Activated T-cell treated with anti-CD3 and anti-CD28 coated beads, Interleukin-2, amount 50 U/mL, for 72 hours (primary cell): ENCODE results near the gene IL34. TPM values are rescaled to one million over a fixed set of nuclear protein-coding genes. Genes with fewer than 3 reads are reported as not detected.

Experiments
- ATAC-seq, 2 donors: fragments of 150-1000 bp; cut with Tn5 transposase; replicated peaks in 1 of 2; 2 replicates each; pipeline ENCODE4 v1.10.0; 2021; ENCODE audit warnings: moderate library complexity in 2 of 2, mild to moderate bottlenecking in 1 of 2
- DNase-seq, 2 donors: peaks; one replicate each; pipeline ENCODE4 v3.0.0; 2021 to 2022; ENCODE audit warnings: mixed read lengths in 1 of 2
- H3K27ac Mint-ChIP-seq: one replicate; pipeline ENCODE4 v1.8.0; 2022; ENCODE audit warnings: mild to moderate bottlenecking, moderate library complexity, mixed read lengths
- H3K27me3 Mint-ChIP-seq: one replicate; pipeline ENCODE4 v1.8.0; 2022; ENCODE audit warnings: low read depth, mixed read lengths
- H3K36me3 Mint-ChIP-seq, 2 donors: one replicate each; pipeline ENCODE4 v1.8.0; 2022; ENCODE audit warnings: mixed read lengths in 2 of 2, mild to moderate bottlenecking in 1 of 2; ENCODE audit not compliant: insufficient read depth in 2 of 2
- H3K4me1 Mint-ChIP-seq: one replicate; pipeline ENCODE4 v1.8.0; 2022; ENCODE audit warnings: low read depth, mixed read lengths
- H3K4me3 Mint-ChIP-seq, 2 donors: one replicate each; pipeline ENCODE4 v1.8.0; 2022; ENCODE audit warnings: mild to moderate bottlenecking in 2 of 2, mixed read lengths in 2 of 2, moderate library complexity in 2 of 2
- H3K9me3 Mint-ChIP-seq, 2 donors: one replicate each; pipeline ENCODE4 v1.8.0; 2022; ENCODE audit warnings: mixed read lengths in 2 of 2
- total RNA-seq, 2 donors: library from RNA; stranded (reverse); gene quantifications; one replicate each; pipeline ENCODE4 v1.2.3, GENCODE V29; 2022

Gene IL34
- total RNA-seq, 2 donors from 2014 or later, result 0.35 to 0.36 TPM

DNA sequence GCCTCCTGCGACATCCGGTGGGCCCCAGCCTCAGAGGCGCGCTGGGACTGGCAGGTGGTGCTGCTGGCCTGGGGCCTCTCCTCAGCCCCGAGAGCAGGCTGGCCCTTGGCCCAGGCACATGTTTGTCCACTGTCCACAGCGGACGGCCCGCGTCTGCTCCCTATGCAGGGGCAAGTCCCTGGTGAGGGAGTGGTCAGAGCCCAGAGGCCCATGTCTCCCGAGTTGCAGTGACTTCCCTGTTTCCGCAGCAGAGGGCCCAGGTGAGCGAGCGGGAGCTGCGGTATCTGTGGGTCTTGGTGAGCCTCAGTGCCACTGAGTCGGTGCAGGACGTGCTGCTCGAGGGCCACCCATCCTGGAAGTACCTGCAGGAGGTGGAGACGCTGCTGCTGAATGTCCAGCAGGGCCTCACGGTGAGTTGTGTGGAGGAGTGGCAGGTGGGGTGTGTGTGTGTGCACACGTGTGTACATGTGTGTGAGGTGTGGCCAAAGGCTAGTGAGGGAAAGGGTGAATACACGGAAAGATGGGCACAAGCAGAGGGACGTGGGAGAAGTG is 10.4 kb downstream of the IL34 start:
- Mint-ChIP-seq H3K4me1 (peaks cover 7% of the 10 kb centered on the region), H3K9me3 (no peaks in the 10 kb centered on the region), H3K36me3 (no peaks in the 10 kb centered on the region), H3K27ac (no peak overlapping the region), H3K27me3 (no peaks in the 10 kb centered on the region), H3K4me3 (no peak overlapping the region)
- ATAC-seq (no peak), DNase-seq (no peak)

GRCh38 chr16:70657956-70658355 is 11.6 kb downstream of the IL34 start:
- DNase-seq (no peak), ATAC-seq (no peak)
- peaks cover 7% of the 10 kb centered on the region for H3K4me1 Mint-ChIP-seq
- no peaks in the 10 kb centered on the region for H3K9me3 Mint-ChIP-seq
- H3K27ac Mint-ChIP-seq, result no peak overlapping the region
- no peaks in the 10 kb centered on the region for H3K27me3 Mint-ChIP-seq
- H3K36me3 Mint-ChIP-seq, result no peaks in the 10 kb centered on the region
- H3K4me3 Mint-ChIP-seq, result no peak overlapping the region

DNA sequence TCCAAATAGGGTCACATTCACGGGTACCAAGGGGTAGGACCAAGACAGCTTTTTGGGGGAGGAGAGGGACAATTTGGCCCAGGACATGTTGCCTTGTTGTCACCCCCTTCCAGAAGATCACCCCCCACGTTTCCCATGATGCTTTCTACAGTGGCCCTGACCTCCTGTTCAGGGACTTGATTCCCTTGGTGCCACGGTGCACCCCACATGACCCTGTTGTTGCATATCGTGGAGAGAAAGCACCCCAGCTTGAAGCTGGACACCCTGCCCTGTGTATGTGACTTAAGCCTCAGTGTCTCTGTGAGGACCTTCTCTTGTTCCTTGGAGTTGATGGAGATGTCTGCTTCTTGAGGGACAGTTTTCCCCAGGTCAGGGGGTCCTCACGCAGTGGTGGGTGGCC is 12.6 kb downstream of the IL34 start:
- Mint-ChIP-seq H3K4me3 (no peak overlapping the region), H3K27ac (no peak overlapping the region), H3K27me3 (no peaks in the 10 kb centered on the region), H3K4me1 (peaks cover 1% of the 10 kb centered on the region), H3K36me3 (no peaks in the 10 kb centered on the region), H3K9me3 (no peaks in the 10 kb centered on the region)
- ATAC-seq (no peak), DNase-seq (no peak)

GRCh38 chr16:70659546-70659945 is 13.2 kb downstream of the IL34 start:
- no peaks in the 10 kb centered on the region for H3K27me3 Mint-ChIP-seq
- H3K4me1 Mint-ChIP-seq, result no peaks in the 10 kb centered on the region
- ATAC-seq, result no peak
- H3K9me3 Mint-ChIP-seq, result no peaks in the 10 kb centered on the region
- no peaks in the 10 kb centered on the region for H3K36me3 Mint-ChIP-seq
- no peak overlapping the region for H3K27ac Mint-ChIP-seq
- no peak overlapping the region for H3K4me3 Mint-ChIP-seq
- DNase-seq, result no peak

DNA sequence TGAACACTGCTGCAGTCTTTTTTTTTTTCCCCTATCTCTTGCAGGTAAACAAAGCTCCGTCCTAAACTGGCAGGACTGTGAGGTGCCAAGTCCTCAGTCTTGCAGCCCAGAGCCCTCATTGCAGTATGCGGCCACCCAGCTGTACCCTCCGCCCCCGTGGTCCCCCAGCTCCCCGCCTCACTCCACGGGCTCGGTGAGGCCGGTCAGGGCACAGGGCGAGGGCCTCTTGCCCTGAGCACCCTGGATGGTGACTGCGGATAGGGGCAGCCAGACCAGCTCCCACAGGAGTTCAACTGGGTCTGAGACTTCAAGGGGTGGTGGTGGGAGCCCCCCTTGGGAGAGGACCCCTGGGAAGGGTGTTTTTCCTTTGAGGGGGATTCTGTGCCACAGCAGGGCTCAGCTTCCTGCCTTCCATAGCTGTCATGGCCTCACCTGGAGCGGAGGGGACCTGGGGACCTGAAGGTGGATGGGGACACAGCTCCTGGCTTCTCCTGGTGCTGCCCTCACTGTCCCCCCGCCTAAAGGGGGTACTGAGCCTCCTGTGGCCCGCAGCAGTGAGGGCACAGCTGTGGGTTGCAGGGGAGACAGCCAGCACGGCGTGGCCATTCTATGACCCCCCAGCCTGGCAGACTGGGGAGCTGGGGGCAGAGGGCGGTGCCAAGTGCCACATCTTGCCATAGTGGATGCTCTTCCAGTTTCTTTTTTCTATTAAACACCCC is 13.8 kb downstream of the IL34 start:
- Mint-ChIP-seq H3K4me1 (no peaks in the 10 kb centered on the region), H3K36me3 (no peaks in the 10 kb centered on the region), H3K27ac (no peak overlapping the region)

DNA sequence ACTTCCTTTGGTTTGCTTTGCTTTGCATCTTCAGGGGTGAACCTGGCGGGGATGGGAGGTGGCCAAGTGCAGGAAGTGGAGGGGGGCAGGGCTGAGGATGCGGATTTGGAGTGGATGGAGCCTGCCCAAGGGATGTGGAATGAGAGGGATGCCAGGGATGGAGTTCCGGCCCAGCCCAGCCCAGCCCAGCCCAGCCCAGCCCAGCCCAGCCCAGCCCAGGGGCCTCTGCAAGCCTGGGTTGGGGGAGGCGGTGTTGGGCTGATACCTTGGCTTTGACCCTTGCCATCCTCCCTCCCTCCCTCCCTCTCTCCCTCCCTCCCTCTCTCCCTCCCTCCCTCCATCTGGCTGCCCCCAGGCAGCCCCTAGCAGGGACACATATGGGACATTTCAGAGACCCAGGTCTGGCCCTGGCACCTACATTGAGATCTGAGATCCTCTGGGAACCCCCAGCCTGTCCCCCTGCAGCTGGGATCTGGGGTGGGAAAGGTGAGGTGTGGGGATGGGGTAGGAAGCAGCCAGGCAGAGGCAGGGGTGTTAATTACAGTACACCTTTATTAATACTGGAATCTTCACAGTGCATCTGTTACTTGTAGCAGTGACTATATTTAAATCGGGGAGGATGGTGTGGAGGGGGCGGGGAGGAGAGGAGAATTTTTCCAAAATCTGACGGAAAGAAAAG is 14.5 kb downstream of the IL34 start:
- Mint-ChIP-seq H3K4me1 (no peaks in the 10 kb centered on the region), H3K9me3 (no peaks in the 10 kb centered on the region), H3K27ac (no peak overlapping the region), H3K4me3 (no peak overlapping the region), H3K36me3 (no peaks in the 10 kb centered on the region), H3K27me3 (no peaks in the 10 kb centered on the region)
- DNase-seq (no peak), ATAC-seq (no peak)

More for the DNA sequence above, 13.8 kb downstream of the IL34 start:
- Mint-ChIP-seq H3K4me3 (no peak overlapping the region), H3K27me3 (no peaks in the 10 kb centered on the region), H3K9me3 (no peaks in the 10 kb centered on the region)
- no peak for ATAC-seq
- DNase-seq, result no peak

DNA sequence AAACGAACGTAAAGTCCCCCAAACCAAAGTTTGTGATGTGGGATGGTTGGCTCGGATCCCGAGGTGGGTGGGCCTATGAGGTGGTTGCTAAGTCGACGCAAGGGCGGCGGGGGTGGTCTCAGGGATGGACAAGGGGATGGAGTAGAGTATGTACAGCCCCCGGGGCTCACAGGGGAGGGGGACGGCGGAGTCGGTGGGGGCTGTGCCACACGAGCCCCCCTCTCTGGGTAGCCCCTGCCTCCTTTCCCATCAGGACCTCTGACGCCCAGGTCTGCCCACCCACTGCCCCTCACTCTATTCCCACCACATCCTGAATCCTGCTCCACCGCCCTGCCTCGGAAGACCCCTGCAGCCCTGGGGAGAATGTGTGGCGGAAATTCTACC is 15.2 kb downstream of the IL34 start:
- no peak overlapping the region for H3K4me3 Mint-ChIP-seq
- DNase-seq, result no peak
- no peaks in the 10 kb centered on the region for H3K9me3 Mint-ChIP-seq
- ATAC-seq, result no peak
- no peaks in the 10 kb centered on the region for H3K4me1 Mint-ChIP-seq
- H3K27me3 Mint-ChIP-seq, result no peaks in the 10 kb centered on the region
- H3K36me3 Mint-ChIP-seq, result no peaks in the 10 kb centered on the region
- no peak overlapping the region for H3K27ac Mint-ChIP-seq

DNA sequence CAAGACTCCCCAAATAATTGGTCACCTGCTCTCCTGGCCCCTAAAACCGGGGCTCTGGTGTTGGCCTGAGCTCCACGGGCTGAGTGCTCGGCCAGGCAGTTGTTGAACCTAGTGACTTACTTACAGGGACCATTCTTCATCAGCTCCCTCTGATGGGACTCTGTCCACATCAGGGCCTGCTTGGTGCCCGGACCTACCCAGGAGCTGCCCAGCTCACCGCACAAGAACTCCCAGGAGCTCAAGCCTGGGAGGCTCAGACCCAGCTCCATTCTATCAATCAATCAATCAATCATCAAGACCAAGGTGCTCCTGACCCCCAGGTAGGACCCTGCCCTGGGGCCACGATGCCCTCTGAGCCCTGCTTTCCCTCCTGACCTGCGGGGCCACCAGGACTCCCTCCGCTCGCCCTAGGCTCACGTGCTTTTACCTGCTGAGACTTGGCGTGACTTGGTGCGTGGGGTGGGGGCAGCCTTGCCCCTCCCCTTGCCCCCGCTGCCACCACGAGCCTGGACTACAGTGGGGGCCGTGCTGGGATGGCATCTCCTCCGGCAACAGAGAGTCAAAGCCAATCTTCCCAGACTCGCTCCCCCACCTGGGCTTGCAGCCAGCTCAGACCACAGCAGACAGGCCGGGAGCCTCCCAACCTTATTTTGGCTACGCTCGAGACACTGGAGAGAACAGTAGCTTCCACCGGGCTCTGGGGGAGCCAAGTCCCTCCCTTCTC is 15.7 kb downstream of the IL34 start:
- ATAC-seq (no peak), DNase-seq (no peak)
- Mint-ChIP-seq H3K9me3 (no peaks in the 10 kb centered on the region), H3K27ac (no peak overlapping the region), H3K36me3 (no peaks in the 10 kb centered on the region), H3K4me1 (no peaks in the 10 kb centered on the region), H3K4me3 (no peak overlapping the region), H3K27me3 (no peaks in the 10 kb centered on the region)

DNA sequence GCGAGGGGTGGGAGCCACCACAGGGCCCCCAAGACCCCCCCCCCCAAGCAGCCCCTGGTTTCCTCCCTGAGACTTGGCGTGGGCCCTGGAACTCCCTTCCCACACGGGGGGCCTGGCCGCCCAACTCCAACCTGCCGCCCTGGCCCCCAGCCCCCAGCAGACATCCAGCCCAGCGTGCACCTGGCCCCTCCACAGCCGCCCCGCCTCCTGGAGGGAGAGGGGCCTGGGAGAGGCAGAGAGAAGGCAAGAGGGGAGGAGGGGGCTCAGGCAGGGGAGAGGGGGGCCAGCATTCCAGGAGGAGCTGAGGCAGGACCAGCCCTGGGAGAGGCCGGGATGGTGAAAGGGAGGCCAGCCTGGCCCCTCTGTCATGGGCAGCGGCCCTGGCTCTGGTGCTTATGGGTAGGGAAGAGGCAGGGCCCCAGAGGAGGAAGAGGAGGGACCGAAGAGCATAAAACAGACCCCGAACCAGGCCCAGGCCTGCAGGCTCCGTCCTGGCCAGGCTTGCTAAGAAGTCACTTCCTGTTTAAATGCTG is 16.7 kb downstream of the IL34 start:
- DNase-seq (no peak), ATAC-seq (no peak)
- Mint-ChIP-seq H3K4me3 (no peak overlapping the region), H3K36me3 (no peaks in the 10 kb centered on the region), H3K27ac (no peak overlapping the region), H3K4me1 (no peaks in the 10 kb centered on the region), H3K9me3 (no peaks in the 10 kb centered on the region), H3K27me3 (no peaks in the 10 kb centered on the region)

GRCh38 chr16:70663524-70664324 is 17.4 kb downstream of the IL34 start:
- no peaks in the 10 kb centered on the region for H3K27me3 Mint-ChIP-seq
- no peaks in the 10 kb centered on the region for H3K36me3 Mint-ChIP-seq
- no peak for ATAC-seq

GRCh38 chr16:70664325-70665112 is 18.2 kb downstream of the IL34 start:
- Mint-ChIP-seq H3K27me3 (no peaks in the 10 kb centered on the region), H3K4me3 (no peak overlapping the region), H3K27ac (no peak overlapping the region), H3K4me1 (no peaks in the 10 kb centered on the region), H3K9me3 (no peaks in the 10 kb centered on the region), H3K36me3 (no peaks in the 10 kb centered on the region)
- DNase-seq, result no peak
- no peak for ATAC-seq

More at GRCh38 chr16:70663524-70664324, 17.4 kb downstream of the IL34 start:
- Mint-ChIP-seq H3K9me3 (no peaks in the 10 kb centered on the region), H3K4me3 (no peak overlapping the region), H3K27ac (no peak overlapping the region), H3K4me1 (no peaks in the 10 kb centered on the region)
- no peak for DNase-seq

DNA sequence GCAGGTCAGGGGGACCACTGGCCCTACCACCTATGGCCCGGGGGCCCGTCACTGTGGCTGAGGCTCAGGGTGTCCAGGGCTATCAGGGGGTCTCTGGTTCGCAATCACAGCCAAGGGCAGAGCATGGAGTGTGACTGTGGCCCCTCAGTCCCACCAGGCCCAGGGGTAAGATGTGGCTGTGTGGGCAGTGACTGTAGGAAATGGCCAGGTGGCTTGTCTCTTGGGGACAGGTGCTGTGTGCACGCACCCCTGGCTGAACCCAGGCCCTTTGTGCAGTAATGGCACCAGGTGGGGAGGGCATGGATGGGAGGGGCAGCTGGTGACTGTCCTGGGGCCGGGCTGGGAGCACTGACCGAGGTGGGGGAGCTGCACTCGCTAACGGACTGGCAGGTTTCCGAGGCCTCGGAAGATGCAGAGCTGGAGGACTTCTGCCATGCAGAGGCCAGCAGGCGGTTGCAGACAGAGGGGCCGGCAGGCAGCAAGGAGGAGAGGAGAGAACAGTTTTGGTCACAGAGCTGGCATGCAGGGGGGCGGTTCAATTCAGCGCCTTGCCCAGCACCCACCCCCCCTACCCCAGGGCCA is 18.8 kb downstream of the IL34 start:
- Mint-ChIP-seq H3K4me1 (no peaks in the 10 kb centered on the region), H3K4me3 (no peak overlapping the region), H3K27ac (no peak overlapping the region), H3K9me3 (no peaks in the 10 kb centered on the region), H3K27me3 (no peaks in the 10 kb centered on the region), H3K36me3 (no peaks in the 10 kb centered on the region)
- DNase-seq, result no peak
- ATAC-seq, result no peak
